Tibial artery (tissue), 4 donors: ENCODE measurements around the gene F12.
A peak's percentile ranks its signal among the peaks of the same experiment; 100 is the strongest.
"Not testable (repeated sequence)": the region's sequence is repeated elsewhere in the genome, so short reads cannot be mapped to it uniquely, and the experiment has no call there.

Source experiments
- DNase-seq, 2 donors: peaks; one replicate each; pipeline ENCODE4 v3.0.0-alpha.2; 2019
- H3K27ac ChIP-seq, 2 donors: fragments of 200-600 bp; sonication (generic) in 1 of 2; 1 replicate in 1 of 2; 2 replicates in 1 of 2; pipeline ENCODE4 v1.5.1; 2018 to 2019; ENCODE audit warnings: mild to moderate bottlenecking in 1 of 2
- H3K27me3 ChIP-seq, 2 donors: fragments of 200-600 bp; sonication (generic) in 1 of 2; one replicate each; pipeline versions ENCODE4 v1.5.1 to v1.6.0; 2016 to 2019
- H3K36me3 ChIP-seq, 3 donors: fragments of 200-600 bp; sonication (generic) in 2 of 3; one replicate each; pipeline ENCODE4 v1.5.1; 2016 to 2019; ENCODE audit warnings: mild to moderate bottlenecking in 2 of 3
- H3K4me1 ChIP-seq, 4 donors: fragments of 200-600 bp; sonication (generic) in 2 of 4; 1 replicate in 3 of 4; 2 replicates in 1 of 4; pipeline ENCODE4 v1.5.1; 2016 to 2019
- H3K4me3 ChIP-seq, 2 donors: fragments of 200-600 bp; sonication (generic) in 1 of 2; 1 replicate in 1 of 2; 2 replicates in 1 of 2; pipeline ENCODE4 v1.5.1; 2018 to 2019; ENCODE audit warnings: mild to moderate bottlenecking in 2 of 2
- H3K9me3 ChIP-seq, 3 donors: fragments of 200-600 bp; sonication (generic) in 1 of 3; one replicate each; pipeline ENCODE4 v1.5.1; 2016 to 2019
- intact Hi-C: fragments of 100-400 bp; cut with DNase I; formaldehyde crosslinking; loops from one replicate; pipeline ENCODE4 v1.15.0; 2023; ENCODE audit warnings: low total_unique reads
- TF ChIP-seq, protein P1 (sequence below), 2 experiments: fragments of 200-600 bp in 1 of 2; fragments of 450-650 bp in 1 of 2; IDR thresholded peaks; one replicate each; pipeline ENCODE4 v1.5.1; 2017 to 2019; ENCODE audit warnings: antibody characterized with exemption in 2 of 2, mild to moderate bottlenecking in 1 of 2, moderate library complexity in 1 of 2

The F12 gene

GRCh38 chr5:177425196-177425800, 15.9 kb upstream of the F12 start:
- Histone ChIP-seq H3K36me3 (peaks cover 0 to 3% (median 0%) of the 10 kb centered on the region in 3 donors), H3K27ac (peak overlapping the region; percentile 87 to 91), H3K27me3 (no peaks in the 10 kb centered on the region), H3K9me3 (no peaks in the 10 kb centered on the region), H3K4me3 (peak overlapping the region; percentile 56 to 66), H3K4me1 (peaks cover 0 to 41% (median 17%) of the 10 kb centered on the region in 4 donors)
- intact Hi-C loops: no loop called here
- DNase-seq: no peak
- TF ChIP-seq, protein P1, sequence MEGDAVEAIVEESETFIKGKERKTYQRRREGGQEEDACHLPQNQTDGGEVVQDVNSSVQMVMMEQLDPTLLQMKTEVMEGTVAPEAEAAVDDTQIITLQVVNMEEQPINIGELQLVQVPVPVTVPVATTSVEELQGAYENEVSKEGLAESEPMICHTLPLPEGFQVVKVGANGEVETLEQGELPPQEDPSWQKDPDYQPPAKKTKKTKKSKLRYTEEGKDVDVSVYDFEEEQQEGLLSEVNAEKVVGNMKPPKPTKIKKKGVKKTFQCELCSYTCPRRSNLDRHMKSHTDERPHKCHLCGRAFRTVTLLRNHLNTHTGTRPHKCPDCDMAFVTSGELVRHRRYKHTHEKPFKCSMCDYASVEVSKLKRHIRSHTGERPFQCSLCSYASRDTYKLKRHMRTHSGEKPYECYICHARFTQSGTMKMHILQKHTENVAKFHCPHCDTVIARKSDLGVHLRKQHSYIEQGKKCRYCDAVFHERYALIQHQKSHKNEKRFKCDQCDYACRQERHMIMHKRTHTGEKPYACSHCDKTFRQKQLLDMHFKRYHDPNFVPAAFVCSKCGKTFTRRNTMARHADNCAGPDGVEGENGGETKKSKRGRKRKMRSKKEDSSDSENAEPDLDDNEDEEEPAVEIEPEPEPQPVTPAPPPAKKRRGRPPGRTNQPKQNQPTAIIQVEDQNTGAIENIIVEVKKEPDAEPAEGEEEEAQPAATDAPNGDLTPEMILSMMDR (IDR thresholded peaks at IDR 0.05): no peak

DNA sequence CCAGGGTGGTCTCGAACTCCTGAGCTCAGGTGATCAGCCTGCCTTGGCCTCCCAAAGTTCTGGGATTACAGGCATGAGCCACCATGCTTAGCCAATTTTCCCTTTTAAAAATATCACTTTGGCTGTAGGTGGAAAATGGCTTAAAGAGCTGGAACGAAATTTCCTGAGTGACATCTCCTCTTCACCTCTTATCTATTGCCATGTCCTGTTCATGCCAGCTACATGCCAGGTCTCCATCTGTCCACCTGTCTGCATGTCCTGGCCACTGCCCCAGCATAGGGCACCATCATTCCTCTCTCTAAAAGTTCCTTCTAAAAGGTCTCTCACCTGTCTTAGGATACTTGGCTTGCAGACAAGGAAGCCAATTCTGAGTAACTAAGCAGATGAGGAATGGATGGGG, 14.3 kb upstream of the F12 start:
- H3K4me3 ChIP-seq: no peak overlapping the region
- TF ChIP-seq, protein P1 (IDR thresholded peaks at IDR 0.05): no peak
- intact Hi-C loops: no loop called here
- H3K27ac ChIP-seq: no peak overlapping the region
- no peaks in the 10 kb centered on the region for H3K27me3 ChIP-seq
- no peak for DNase-seq
- H3K36me3 ChIP-seq: no peaks in the 10 kb centered on the region
- peaks cover 0 to 25% (median 17%) of the 10 kb centered on the region in 4 donors for H3K4me1 ChIP-seq
- H3K9me3 ChIP-seq: no peaks in the 10 kb centered on the region

- H3K27me3 ChIP-seq: no peaks in the 10 kb centered on the region
- H3K9me3 ChIP-seq: no peaks in the 10 kb centered on the region
- DNase-seq: no peak
- H3K4me1 ChIP-seq: peaks cover 0 to 7% (median 3%) of the 10 kb centered on the region in 4 donors
- no peak overlapping the region for H3K27ac ChIP-seq
- TF ChIP-seq, protein P1 (IDR thresholded peaks at IDR 0.05): no peak
- H3K4me3 ChIP-seq: no peak overlapping the region
- intact Hi-C loops: no loop called here
- H3K36me3 ChIP-seq: no peaks in the 10 kb centered on the region
Observed at GRCh38 chr5:177421062-177421798, 11.9 kb upstream of the F12 start.

DNA sequence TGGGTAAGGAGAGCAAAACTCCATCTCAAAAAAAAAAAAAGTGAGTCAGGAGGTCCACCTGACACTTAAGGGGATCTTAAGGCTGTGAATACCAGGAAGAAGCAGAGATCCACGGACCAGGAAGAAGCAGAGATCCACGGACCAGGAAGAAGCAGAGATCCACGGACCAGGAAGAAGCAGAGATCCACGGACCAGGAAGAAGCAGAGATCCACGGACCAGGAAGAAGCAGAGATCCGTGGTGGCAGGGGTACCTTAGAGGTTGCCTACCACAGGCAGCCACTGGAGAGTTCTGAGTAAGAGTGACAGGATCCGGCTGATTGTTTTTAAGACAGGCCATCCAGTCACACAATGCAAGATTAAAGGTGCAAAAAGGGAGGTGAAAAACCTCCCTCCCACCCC, 11.1 kb upstream of the F12 start:
- H3K36me3 ChIP-seq, H3K9me3 ChIP-seq, H3K4me3 ChIP-seq, DNase-seq, H3K4me1 ChIP-seq, H3K27me3 ChIP-seq, H3K27ac ChIP-seq, intact Hi-C loops: not testable (repeated sequence)

DNA sequence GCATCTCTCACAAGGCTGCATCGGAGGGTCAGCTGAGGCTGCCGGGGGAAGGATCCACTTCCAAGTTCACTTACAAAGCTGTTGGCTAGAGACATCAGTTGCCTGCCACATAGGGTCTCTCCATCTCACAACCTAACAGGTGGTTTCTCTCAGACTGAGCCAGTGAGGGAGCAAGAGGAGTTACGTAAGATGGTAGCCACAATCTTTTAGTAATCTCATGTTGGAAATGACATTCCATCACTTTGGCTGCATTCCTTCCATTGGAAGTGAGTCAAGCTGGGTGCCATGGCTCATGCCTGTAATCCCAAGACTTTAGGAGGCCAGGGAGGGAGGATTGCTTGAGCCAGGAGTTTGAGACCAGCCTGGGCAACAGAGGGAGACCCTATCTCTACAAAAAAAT, 9.7 kb upstream of the F12 start:
- H3K36me3 ChIP-seq: no peaks in the 10 kb centered on the region
- TF ChIP-seq, protein P1 (IDR thresholded peaks at IDR 0.05): no peak
- H3K27me3 ChIP-seq: no peaks in the 10 kb centered on the region
- H3K9me3 ChIP-seq: no peaks in the 10 kb centered on the region
- H3K27ac ChIP-seq: no peak overlapping the region
- H3K4me3 ChIP-seq: no peak overlapping the region
- intact Hi-C loops: no loop called here
- no peak for DNase-seq
- H3K4me1 ChIP-seq: no peaks in the 10 kb centered on the region

- DNase-seq, H3K9me3 ChIP-seq, intact Hi-C loops, H3K27ac ChIP-seq, H3K4me3 ChIP-seq, H3K36me3 ChIP-seq, H3K4me1 ChIP-seq, H3K27me3 ChIP-seq: not testable (repeated sequence)
Observed at GRCh38 chr5:177417081-177417480, 7.7 kb upstream of the F12 start.
